Panc1 (cell line): ENCODE measurements around the gene SIK3.

Source experiments
- POLR2AphosphoS5 ChIP-seq: IDR thresholded peaks from 2 replicates; pipeline ENCODE4 v1.6.1; 2012; ENCODE audit warnings: mild to moderate bottlenecking, low read depth, low read length, moderate library complexity
- SIN3A ChIP-seq: IDR thresholded peaks from 2 replicates; pipeline ENCODE4 v1.6.1; 2012; ENCODE audit warnings: low read depth, mild to moderate bottlenecking, low read length, moderate library complexity, borderline replicate concordance; ENCODE audit not compliant: insufficient read depth
- TCF7L2 ChIP-seq: IDR thresholded peaks from 2 replicates; pipeline ENCODE4 v1.6.1; 2011; ENCODE audit warnings: mild to moderate bottlenecking, low read depth, low read length, inconsistent platforms
- TF ChIP-seq, protein P1 (sequence below): fragments of 450-650 bp; IDR thresholded peaks from 2 replicates; pipeline ENCODE4 v1.5.1; 2017; ENCODE audit warnings: mild to moderate bottlenecking
- TF ChIP-seq, protein P2 (sequence below), 2 experiments: IDR thresholded peaks; 2 replicates each; pipeline ENCODE4 v1.6.1; 2011 to 2012; ENCODE audit warnings: low read depth in 2 of 2, control low read depth in 1 of 2, low read length in 1 of 2, mild to moderate bottlenecking in 1 of 2, moderate library complexity in 1 of 2; ENCODE audit not compliant: insufficient read depth in 1 of 2

DNA sequence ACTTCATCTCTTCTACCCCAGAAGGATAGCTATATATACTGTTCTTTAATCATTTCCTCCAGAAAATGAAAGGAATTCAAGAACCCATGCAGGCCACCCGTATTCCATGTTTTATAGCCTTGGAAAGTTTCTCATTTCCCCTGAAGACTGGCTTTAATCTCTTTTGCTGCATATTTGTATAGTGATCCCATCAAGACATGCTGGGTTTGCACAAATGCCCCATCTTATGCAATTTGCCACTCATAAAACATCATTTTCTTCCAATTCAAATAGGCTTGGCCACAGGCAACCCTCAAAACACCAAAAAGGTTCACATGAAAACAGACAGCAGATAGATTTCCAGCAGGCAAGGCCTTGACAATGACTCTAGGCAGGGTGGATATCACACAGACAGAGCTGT, 232.5 kb downstream of the SIK3 start:
- TF ChIP-seq, protein P1, sequence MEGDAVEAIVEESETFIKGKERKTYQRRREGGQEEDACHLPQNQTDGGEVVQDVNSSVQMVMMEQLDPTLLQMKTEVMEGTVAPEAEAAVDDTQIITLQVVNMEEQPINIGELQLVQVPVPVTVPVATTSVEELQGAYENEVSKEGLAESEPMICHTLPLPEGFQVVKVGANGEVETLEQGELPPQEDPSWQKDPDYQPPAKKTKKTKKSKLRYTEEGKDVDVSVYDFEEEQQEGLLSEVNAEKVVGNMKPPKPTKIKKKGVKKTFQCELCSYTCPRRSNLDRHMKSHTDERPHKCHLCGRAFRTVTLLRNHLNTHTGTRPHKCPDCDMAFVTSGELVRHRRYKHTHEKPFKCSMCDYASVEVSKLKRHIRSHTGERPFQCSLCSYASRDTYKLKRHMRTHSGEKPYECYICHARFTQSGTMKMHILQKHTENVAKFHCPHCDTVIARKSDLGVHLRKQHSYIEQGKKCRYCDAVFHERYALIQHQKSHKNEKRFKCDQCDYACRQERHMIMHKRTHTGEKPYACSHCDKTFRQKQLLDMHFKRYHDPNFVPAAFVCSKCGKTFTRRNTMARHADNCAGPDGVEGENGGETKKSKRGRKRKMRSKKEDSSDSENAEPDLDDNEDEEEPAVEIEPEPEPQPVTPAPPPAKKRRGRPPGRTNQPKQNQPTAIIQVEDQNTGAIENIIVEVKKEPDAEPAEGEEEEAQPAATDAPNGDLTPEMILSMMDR, result no peak
- TF ChIP-seq, protein P2, sequence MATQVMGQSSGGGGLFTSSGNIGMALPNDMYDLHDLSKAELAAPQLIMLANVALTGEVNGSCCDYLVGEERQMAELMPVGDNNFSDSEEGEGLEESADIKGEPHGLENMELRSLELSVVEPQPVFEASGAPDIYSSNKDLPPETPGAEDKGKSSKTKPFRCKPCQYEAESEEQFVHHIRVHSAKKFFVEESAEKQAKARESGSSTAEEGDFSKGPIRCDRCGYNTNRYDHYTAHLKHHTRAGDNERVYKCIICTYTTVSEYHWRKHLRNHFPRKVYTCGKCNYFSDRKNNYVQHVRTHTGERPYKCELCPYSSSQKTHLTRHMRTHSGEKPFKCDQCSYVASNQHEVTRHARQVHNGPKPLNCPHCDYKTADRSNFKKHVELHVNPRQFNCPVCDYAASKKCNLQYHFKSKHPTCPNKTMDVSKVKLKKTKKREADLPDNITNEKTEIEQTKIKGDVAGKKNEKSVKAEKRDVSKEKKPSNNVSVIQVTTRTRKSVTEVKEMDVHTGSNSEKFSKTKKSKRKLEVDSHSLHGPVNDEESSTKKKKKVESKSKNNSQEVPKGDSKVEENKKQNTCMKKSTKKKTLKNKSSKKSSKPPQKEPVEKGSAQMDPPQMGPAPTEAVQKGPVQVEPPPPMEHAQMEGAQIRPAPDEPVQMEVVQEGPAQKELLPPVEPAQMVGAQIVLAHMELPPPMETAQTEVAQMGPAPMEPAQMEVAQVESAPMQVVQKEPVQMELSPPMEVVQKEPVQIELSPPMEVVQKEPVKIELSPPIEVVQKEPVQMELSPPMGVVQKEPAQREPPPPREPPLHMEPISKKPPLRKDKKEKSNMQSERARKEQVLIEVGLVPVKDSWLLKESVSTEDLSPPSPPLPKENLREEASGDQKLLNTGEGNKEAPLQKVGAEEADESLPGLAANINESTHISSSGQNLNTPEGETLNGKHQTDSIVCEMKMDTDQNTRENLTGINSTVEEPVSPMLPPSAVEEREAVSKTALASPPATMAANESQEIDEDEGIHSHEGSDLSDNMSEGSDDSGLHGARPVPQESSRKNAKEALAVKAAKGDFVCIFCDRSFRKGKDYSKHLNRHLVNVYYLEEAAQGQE (IDR thresholded peaks at IDR 0.05; ENCODE audit: insufficient read depth in 1 of 2, low read depth in 2 of 2, low read length in 1 of 2), result no peak
- no peak for TF ChIP-seq POLR2AphosphoS5
- no peak for TF ChIP-seq TCF7L2
- TF ChIP-seq SIN3A, result no peak
